HG03457 (cell line): Measurements from ENCODE around the gene KIAA1958.
"Not testable (repeated sequence)": the region's sequence is repeated elsewhere in the genome, so short reads cannot be mapped to it uniquely, and the experiment has no call there.

Source experiments
- ATAC-seq: cut with Tn5 transposase; IDR thresholded peaks from one replicate; pipeline ENCODE4 v1.9.1; 2021; ENCODE audit warnings: moderate number of reproducible peaks; ENCODE audit not compliant: unreplicated experiment

Gene KIAA1958

DNA sequence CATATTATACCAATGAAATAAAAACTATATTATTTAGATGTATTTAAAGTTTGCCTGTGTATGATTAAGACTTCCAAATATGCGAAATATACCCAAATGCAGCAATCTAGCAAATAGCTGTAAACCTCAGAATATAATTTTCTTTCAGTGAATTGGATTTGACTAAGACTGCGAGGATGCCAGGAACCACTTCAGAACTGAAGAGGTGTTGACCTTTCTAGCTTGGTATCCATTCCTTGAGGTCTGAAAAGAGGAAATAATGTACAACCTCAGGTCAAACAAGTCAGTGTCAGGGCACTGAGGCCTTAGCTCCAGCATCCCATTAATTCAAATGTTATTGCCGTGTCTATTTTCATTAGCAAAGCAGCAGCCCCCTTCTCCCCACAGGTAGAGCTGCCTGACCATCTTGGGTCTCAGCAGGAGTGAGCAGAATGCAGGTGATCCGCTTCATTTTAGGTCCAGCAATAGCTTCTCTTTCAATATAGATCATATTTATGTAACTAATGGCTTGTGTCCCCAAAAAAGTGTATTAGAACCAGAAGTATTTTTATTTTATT is 100.0 kb downstream of the KIAA1958 start:
- no peak for ATAC-seq

DNA sequence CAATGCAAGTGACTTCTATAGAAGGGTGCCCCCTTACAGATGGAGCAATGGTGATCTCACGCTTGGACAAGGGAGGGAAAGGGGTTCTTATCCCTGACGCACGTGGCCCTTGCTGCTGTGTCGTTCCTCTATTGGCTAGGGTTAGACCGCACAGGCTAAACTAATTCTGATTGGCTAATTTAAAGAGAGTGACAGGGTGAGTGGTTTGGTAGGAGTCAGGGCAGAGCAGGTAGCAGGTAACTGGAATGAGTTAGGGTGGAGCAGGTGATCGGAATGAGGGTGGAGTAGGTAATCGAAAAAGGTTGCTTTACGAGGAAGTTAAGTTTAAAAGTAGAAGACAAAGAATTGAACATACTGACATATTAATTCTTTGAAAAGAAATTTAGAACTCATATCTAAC is 105.2 kb downstream of the KIAA1958 start:
- ATAC-seq: not testable (repeated sequence)

DNA sequence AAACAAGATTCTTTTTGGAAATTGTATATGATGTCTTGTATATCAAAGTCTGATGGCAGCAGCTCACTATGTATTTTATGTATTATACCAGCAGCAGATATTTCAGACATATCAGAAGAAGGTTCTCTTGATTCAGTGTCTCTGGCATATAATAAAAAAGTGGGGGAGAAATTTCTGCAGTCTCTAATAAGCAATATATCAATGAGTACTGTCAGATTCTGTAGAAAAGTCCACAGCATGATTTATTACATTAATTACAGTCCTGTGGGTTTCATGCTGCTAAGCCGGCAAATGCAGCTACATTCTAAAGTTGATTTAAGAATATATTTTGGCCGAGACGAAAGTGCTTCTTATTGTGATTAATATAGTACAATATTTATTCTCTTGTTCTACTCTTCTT is 113.1 kb downstream of the KIAA1958 start:
- ATAC-seq: no peak

DNA sequence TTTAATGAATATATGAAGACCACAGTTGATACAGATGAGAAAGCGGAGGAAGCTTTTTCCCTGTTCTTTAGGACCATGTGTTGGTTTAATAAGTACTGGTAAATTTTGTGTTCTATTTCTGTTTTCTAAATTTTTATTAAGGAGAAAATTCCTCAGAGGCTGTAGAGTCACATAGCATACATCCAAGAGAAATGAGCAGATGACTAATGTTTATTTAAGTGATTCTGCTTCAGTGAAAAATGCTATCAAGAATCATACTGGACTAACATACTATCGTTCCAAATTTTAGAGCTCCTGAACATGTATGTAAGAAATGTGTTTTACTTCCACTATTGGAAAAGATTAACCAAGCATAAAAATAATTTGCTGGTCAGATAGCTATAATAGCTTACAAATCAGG is 115.0 kb downstream of the KIAA1958 start:
- no peak for ATAC-seq

DNA sequence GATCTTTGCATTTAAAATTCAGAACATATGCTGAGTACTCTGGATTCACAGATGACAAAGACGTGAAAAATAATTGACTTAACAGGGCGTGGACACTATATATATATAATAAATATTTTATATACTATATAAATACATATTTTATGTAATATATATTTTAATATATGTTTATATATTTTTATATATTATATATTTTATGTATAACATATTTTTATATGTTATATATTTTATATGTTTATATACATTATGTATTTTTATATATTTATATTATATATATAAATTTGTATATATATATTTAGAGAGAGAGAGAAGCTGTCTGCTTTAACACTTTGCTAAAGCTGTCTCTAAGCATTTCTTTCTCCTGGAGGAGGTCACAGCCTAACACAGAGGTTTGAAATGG is 118.2 kb downstream of the KIAA1958 start:
- no peak for ATAC-seq

DNA sequence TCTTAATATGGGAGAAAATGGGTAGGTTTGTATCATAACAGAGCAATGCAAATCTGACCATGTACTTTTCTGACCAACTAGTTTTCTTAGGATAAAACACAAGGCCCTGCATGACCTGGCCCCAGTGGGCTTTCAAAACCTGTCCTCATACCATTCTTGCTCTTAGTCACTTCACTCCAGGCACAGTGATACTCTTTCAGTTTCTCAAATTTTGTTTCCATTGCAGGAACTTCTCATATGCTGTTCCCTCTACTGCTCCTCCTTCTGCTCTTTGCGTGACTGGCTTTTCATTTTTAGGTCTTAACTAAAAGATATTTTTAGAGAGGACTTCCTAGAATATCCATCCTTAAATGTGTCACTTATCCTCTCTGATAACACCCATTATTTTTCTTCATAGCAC is 118.9 kb downstream of the KIAA1958 start:
- peak; percentile 91 for ATAC-seq

DNA sequence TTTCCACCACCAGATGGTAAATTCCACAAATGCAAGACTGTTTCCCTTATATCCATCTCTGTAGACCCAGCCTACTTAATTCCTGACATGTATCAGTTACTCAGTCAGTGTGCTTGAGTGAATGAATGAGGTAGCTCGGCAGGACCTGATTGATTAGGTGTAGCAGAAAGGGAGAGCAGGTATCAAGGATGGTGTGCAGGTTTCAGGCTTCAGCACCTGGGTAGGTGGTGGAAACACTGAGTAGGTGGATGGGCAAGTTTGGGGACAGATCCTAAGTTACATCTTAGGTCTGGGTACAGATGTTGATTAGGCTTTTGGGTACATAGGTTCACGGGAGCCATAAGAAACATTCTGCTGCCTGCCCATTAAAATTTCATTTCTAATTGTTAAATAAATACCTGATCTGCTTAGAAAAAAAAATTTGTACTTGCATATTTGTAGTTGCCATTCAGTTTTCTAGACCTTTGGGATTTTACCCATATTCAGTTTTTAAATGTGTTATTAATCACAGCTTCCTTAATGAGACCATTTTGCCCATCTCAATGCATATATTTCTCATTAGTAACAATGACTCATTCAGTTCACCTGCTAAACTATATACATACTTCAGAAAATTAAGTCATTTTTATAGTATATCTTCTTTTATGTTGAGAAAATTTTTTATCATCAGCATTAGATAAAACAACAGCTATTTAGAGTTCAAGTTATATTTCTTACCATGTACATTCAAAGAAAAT is 119.5 kb downstream of the KIAA1958 start:
- ATAC-seq: no peak

DNA sequence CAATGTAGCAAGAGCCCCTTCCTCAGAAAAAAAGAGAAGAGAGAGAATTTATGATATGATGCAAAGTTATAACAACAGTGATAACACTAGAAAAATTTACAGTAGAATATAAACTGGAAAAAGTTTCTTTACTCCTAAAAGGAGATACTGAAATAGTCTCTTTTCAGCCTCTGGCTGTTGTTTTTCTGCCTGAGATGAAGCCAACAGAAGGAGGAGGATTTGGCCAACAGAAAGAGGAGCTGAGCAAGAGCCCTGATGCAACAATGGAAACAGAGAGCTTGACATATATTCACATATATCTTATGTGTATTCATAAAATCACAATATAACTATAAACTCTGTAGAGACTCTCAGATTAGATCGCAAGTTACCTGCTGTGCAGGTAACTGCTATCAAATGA is 122.2 kb downstream of the KIAA1958 start:
- ATAC-seq: no peak

DNA sequence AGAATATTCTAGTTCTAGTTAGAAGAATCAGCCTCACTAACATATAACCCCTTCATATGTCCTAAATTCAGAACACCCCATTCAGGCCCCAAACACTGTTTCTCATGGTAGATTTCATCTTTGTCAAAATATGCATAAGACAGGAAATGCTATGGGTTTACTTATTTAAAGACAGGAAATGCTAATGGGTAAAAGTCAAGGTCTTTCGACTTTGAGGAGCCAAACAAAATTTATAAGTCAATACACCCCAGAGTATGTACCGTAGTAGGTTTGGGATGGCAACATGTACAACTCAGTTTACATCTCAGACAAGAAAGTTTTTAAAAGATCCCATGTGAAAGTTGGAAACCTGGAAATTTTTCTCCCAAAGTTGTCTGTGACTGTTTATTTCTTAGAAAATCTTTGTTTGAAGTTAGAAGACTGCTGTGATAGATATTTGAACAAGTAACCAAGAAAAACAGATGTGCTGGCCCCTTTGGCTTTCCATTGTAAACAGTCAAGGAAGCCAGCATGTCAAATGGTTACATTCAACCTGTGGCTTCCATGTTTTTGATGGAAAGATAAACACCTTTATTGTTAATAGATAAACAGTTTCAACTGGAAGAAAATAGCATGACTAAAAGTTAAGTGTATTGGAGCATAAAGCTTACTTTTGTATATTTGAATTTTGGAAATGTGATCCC is 129.1 kb downstream of the KIAA1958 start:
- no peak for ATAC-seq

DNA sequence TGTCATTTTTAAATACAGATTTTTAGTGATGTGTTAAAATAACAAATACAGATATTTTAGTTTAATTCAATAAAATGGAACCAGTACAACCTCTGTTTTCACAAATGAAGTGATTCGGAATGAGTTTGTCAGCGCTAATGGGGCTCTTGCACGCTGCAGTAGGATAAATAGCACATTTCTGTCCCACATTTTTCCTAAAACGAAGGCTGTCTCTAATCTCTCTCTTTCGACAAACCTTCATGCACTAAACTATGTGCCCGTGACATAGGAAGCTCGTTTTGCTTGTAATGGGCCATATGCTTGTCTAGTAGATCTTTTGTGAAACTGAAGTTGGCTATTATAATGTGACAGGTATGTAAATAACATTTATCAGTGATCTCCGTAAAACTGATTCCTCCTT is 130.7 kb downstream of the KIAA1958 start:
- no peak for ATAC-seq

DNA sequence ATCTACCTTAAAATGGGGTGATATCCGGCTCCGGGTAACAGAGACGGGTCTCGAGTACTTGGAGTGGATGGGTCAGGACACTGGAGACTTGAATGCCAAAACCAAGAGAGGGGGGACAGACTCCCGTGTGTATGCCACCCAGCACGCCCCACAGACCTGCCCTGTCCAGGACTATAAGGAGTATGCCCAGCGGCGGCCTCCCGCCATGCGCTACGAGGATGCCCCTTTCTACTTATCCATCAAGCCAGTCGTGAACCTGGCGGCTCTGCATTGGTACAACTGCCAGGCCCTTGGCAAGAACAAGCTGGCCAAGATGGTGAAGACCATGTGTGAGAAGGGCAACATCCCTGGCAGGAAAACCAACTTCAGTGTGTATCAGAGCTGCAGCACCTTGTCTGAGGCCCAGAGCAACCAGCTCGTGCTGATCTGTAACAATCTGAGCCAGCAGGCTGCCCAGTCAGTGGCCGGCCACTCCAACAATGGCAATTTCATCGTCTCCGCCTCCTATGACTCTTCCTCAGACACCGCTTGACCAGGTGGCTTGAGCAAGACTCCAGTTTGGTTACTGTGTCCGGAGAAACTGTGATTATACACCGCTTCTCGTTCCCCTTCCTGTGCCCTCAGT is 131.9 kb downstream of the KIAA1958 start:
- ATAC-seq: no peak

DNA sequence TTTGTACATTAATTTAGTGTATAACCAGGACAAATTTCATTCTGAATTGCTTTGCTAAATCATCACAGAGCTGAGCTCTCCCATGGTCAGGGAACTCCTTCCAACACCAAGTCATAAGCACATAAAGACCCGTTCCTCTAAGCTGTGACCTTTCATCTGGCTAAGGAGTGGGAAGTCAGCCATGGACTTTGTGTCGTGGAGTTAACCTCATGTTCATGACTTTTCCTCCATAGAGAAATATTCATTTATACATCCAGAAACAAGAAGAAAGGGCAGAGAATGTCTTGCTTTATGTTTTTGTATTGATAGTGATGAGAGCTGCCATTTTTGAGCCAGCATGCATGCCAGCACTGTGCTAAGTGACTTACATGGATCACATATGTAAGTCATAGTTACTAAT is 133.8 kb downstream of the KIAA1958 start:
- no peak for ATAC-seq

DNA sequence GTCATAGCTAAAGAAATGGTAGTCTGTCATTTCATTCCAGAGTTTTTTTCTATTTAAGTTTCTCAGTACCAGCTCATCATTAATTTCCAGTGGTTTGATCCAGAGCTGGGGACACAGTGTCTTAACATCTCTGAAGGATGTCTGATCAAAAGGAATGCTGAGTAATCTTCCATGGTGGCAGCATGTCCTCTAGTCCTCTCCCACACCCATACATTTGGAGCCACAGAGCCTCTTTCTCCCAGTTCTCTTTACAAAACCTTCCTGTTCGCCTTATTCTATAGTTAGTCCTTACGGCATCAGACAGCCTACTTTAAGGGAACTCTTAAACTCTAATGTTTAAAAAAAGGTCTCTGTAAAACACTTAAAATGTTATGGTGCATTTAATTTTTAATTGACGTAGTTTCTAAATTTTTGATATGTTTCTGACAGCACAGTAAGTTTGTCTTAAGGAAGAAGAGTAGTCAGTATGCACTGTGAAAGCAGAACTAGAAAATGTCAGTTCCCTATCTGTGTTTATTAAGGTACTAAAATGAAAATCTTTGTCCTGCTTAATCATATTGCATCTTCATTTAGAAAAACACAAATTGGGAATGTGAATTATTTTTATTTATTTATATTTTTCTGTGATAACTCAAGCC is 134.5 kb downstream of the KIAA1958 start:
- no peak for ATAC-seq

DNA sequence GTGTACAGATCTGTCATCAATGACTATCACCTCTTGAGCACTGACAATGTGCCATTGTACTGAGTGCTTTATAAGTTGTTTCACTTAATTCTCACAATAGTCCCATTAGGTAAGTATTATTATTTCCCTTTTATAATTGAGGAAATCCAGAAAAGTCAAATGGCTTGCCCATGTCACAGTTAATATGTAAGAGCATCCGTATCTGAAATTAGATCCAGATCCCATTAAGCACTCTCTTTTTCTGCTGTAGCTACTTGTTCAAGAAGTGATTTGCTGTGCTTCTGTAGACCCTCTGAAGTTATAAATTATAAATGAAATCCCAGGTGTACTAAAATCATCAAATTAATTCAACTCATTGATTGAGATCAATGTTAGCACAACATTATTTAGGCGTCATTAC is 136.6 kb downstream of the KIAA1958 start:
- no peak for ATAC-seq

DNA sequence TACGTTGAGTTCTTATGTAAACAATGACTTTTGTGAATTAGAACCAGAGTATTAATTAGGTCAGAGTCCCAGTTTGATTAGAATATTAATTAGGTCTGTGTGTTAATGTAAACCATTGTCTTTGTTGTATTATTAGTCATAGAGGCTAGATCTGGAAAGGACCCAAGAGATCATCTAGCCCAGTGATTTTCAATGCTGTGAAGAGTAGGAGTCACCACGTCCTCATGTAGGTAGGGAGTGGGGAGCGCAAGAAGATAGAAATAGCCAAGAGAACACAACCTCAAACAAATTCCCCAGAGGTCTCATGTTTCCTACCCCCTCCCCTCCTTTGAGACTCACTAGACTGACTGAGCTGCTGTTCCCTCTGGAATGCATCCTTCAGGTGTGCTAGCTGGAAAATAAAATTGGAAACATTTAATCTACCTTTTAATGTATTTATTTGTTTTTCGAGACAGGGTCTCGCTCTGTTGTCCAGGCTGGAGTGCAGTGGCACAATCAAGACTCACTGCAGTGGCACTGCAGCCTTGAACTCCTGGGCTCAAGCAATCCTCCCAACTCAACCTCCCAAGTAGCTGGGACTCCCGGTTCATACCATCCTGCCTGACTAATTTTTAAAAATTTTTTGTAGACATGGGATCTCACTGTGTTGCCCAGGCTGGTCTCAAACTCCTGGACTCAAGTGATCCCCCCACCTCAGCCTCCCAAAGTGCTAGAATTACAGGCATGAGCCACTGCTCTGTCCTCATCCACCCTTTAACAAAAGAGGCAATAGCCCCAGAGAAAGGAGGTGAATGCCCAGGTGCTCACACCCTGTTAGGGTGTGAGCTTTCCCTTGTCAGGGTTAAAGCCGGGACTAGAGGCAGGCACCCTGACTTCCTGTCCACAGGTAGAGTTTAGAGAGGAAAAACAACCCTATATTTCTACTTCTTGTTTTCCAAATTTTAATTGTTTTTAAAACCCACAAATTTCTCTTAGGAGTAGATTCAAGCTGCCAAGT is 138.4 kb downstream of the KIAA1958 start:
- no peak for ATAC-seq

DNA sequence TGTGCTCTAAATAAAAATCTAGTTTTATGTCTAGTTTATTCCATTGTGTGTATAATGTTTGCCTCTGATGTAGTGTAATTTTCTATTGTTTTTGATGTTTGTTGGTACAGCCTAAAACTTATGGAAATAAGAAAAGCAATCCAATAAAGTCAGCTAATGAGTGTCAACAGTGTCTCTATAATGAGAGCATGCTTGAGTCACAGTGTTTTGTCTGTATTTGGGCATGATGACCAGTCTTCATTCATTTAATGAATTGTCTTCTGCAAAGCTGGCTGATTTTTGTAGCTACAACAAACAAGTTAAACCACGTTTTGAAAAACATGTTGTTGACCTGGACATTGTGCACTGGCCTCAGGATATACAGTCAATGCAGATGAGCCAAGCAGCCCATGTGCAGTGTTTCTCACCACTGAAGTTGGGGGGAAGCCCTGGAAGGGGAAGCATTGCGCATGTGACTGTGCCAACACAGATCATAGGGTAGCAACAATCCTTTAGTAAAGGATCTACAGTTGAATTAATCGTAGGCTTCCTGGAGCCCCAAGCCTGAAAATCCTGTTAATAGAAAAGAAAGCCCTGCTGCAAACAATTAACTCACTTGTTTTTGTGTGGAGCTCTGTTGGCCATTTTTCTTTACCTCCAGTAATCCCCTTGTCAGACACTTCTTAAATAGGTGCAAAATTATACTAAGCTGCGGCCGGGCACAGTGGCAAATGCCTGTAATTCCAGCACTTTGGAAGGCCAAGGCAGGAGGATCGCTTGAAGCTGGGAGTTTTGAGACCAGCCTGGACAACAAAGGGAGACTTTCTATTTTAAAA is 143.3 kb downstream of the KIAA1958 start:
- no peak for ATAC-seq

DNA sequence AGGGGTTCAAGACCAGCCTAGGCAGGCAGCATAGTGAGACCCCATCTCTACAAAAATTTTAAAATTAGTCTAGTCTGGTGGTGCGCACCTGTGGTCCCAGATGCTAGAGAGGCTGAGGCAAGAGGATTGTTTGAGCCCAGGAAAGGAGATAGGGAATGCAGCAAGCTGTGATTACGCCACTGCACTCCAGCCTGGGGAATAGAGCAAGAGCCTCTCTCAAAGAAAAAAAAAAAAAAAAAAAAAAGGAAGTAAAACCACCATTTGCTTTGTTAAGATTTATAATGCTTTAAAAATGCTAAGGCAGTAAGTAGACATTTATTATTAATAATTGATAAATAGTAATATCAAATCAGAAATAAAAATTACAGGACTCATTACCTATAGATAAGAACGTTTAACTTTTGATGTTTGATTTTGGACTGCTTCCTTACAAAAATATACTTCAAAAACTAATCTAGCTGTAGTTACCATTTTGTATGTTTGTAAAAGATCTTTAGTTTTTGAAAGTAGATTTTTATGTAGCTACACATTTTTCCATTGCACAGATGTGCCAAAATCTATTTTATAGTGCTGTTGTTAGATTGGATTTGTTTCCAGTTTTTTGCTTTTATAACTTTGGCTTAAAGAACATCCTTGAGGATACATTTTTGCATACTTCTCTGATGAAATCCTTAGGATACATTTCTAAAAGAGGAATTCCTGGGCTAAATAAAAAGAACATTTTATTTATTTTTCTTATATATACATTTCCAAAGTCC is 144.9 kb downstream of the KIAA1958 start:
- ATAC-seq: no peak

DNA sequence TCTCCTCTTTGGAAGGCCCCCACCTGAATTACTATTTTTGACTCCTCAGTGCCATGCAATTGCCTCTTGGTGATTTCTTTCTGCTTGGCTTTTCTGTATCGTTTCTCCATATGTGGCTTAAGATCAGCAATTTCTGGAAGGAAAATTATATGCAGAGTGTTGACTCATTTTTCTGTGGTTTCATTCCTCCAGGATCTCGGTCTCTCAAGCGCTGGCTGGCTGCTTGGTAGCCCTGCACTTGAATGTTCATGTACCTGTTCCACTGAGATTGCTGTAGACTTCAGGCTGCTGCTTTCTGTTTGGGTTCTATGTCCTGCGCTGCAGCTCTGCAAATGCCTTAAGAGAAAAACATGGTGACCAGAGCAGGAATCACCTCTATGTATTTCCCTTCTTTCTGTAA is 153.7 kb downstream of the KIAA1958 start:
- no peak for ATAC-seq

DNA sequence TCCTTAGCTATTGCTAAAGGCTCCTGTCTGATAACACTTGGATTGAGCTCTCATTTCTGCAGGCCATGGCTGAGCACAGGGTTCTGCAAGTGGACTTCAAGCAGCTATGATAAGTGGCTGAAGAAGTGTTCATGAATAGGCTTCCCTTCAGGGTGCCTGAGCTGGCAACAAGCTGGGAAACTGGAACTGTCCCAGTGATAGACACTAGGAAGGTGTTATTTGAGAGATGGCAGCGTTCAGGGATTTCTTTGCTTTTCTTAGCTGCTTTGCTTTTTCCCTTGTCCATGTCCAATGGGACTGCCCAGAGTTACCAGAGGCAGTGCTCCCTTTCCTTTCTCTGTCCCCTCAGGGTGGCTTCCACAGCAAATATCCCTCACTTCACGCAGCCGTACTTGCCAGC is 155.5 kb downstream of the KIAA1958 start:
- no peak for ATAC-seq
